Neural crest cell (in vitro differentiated cells): ENCODE measurements around the gene ENDOV. TPM values are rescaled to one million over a fixed set of nuclear protein-coding genes. Genes with fewer than 3 reads are reported as not detected.

Source experiments
- DNase-seq: peaks from one replicate; pipeline ENCODE4 v3.0.0; 2021; ENCODE audit warnings: low read depth, mixed read lengths, low spot score
- H3K27ac Mint-ChIP-seq: one replicate; pipeline ENCODE4 v1.8.0; 2021; ENCODE audit warnings: mild to moderate bottlenecking, mixed read lengths; ENCODE audit not compliant: unreplicated experiment
- H3K27me3 Mint-ChIP-seq: 2 replicates; pipeline ENCODE4 v1.8.0; 2021; ENCODE audit warnings: low read depth, mild to moderate bottlenecking, mixed read lengths
- H3K36me3 Mint-ChIP-seq: 2 replicates; pipeline ENCODE4 v1.8.0; 2021; ENCODE audit warnings: low read depth, mild to moderate bottlenecking, mixed read lengths
- H3K4me1 Mint-ChIP-seq: 2 replicates; pipeline ENCODE4 v1.8.0; 2021; ENCODE audit warnings: mixed read lengths
- H3K4me3 Mint-ChIP-seq: one replicate; pipeline ENCODE4 v1.8.0; 2021; ENCODE audit warnings: mild to moderate bottlenecking, mixed read lengths
- H3K9me3 Mint-ChIP-seq: 2 replicates; pipeline ENCODE4 v1.8.0; 2021; ENCODE audit warnings: mixed read lengths
- total RNA-seq: library from RNA; stranded (reverse); gene quantifications from 2 replicates; pipeline ENCODE4 v1.2.1, GENCODE V29; 2021
- TF ChIP-seq, protein P1 (sequence below): fragments of 200-600 bp; sonication (generic); conservative IDR thresholded peaks from 2 replicates; pipeline ENCODE4 v1.5.0; 2021; ENCODE audit warnings: antibody characterized with exemption, mild to moderate bottlenecking

The ENDOV gene
- total RNA-seq, 1 donor from 2014 or later = 38.0 TPM

GRCh38 chr17:80464486-80464885 is 49.5 kb downstream of the ENDOV start:
- Mint-ChIP-seq H3K9me3 (no peaks in the 10 kb centered on the region), H3K4me3 (no peak overlapping the region), H3K27me3 (peaks cover 62% of the 10 kb centered on the region), H3K4me1 (no peaks in the 10 kb centered on the region), H3K27ac (no peak overlapping the region), H3K36me3 (no peaks in the 10 kb centered on the region)
- no peak for DNase-seq
- TF ChIP-seq, protein P1, sequence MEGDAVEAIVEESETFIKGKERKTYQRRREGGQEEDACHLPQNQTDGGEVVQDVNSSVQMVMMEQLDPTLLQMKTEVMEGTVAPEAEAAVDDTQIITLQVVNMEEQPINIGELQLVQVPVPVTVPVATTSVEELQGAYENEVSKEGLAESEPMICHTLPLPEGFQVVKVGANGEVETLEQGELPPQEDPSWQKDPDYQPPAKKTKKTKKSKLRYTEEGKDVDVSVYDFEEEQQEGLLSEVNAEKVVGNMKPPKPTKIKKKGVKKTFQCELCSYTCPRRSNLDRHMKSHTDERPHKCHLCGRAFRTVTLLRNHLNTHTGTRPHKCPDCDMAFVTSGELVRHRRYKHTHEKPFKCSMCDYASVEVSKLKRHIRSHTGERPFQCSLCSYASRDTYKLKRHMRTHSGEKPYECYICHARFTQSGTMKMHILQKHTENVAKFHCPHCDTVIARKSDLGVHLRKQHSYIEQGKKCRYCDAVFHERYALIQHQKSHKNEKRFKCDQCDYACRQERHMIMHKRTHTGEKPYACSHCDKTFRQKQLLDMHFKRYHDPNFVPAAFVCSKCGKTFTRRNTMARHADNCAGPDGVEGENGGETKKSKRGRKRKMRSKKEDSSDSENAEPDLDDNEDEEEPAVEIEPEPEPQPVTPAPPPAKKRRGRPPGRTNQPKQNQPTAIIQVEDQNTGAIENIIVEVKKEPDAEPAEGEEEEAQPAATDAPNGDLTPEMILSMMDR = no peak

GRCh38 chr17:80465327-80465974 is 50.5 kb downstream of the ENDOV start:
- Mint-ChIP-seq H3K36me3 (no peaks in the 10 kb centered on the region), H3K27ac (no peak overlapping the region), H3K4me3 (no peak overlapping the region), H3K4me1 (no peaks in the 10 kb centered on the region), H3K9me3 (no peaks in the 10 kb centered on the region), H3K27me3 (peaks cover 56% of the 10 kb centered on the region)
- DNase-seq = no peak
- TF ChIP-seq, protein P1 = no peak

DNA sequence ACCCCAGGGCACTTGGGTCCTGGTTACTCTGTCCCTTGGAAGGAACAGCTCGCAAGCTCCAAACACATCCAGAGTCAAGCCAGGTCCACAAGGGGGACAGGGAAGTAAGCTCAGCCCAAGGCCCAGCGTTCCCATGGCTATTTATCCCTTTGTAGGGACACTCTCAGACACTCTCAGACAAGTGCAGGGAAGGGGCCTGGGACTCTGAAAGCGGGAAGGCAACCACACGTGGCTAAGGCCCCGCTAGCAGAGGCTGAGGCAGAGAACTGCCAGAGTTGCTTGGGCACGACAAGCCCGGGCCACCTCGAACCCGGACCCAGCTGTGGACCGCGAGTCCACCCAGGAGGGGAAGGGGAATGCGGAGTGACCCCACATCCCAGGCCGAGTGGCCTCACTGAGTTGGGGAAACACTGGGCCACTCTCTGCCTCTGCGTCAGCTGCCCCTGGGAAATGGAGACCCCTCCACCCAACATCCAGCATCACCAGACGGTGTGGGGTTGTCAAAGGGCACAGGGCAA is 51.3 kb downstream of the ENDOV start:
- Mint-ChIP-seq H3K4me3 (no peak overlapping the region), H3K27ac (no peak overlapping the region), H3K36me3 (no peaks in the 10 kb centered on the region), H3K9me3 (no peaks in the 10 kb centered on the region), H3K4me1 (no peaks in the 10 kb centered on the region), H3K27me3 (peaks cover 57% of the 10 kb centered on the region)
- no peak for DNase-seq
- TF ChIP-seq, protein P1 = no peak

DNA sequence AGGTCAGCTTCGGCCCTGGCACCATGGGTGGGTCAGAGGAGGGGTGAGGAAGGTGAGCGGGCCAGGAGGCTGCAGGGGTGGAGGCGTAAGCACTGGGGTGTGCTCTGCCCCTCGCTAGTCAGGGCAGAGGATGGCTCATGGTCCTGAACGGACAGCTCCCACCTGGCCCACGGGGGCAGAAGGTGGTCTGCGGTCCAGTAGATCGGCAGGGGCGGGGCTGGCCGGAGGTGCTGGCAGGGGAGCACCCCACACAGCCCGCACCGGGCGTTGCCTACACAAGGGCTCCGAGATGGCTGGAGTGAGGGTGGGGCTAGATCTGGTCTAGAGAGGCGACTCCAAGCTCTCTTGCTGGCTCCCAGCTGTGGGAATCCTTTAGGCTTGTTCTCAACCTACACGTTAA is 53.3 kb downstream of the ENDOV start:
- no peak overlapping the region for H3K27ac Mint-ChIP-seq
- H3K4me1 Mint-ChIP-seq = no peaks in the 10 kb centered on the region
- H3K27me3 Mint-ChIP-seq = peaks cover 76% of the 10 kb centered on the region
- TF ChIP-seq, protein P1 = no peak
- H3K36me3 Mint-ChIP-seq = no peaks in the 10 kb centered on the region
- no peak overlapping the region for H3K4me3 Mint-ChIP-seq
- no peak for DNase-seq
- no peaks in the 10 kb centered on the region for H3K9me3 Mint-ChIP-seq

GRCh38 chr17:80468781-80469493 is 54.0 kb downstream of the ENDOV start:
- H3K27ac Mint-ChIP-seq = no peak overlapping the region

More at GRCh38 chr17:80468781-80469493, 54.0 kb downstream of the ENDOV start:
- TF ChIP-seq, protein P1 = no peak
- Mint-ChIP-seq H3K9me3 (no peaks in the 10 kb centered on the region), H3K4me1 (no peaks in the 10 kb centered on the region), H3K36me3 (no peaks in the 10 kb centered on the region), H3K4me3 (no peak overlapping the region), H3K27me3 (peaks cover 80% of the 10 kb centered on the region)
- no peak for DNase-seq
